Liver (tissue), 9 donors: ENCODE results near the gene RTEL1. TPM values are rescaled to one million over a fixed set of nuclear protein-coding genes. Genes with fewer than 3 reads are reported as not detected.

Source experiments
- DNase-seq: peaks from one replicate; pipeline ENCODE4 v3.0.0-alpha.2; 2017; ENCODE audit warnings: low spot score
- H3K27ac ChIP-seq, 2 donors: one replicate each; pipeline ENCODE4 v1.7.0; 2013; ENCODE audit warnings: inconsistent platforms in 2 of 2, low read length in 2 of 2, control low read depth in 1 of 2, low read depth in 1 of 2, mild to moderate bottlenecking in 1 of 2
- H3K27me3 ChIP-seq, 4 donors: one replicate each; pipeline versions ENCODE4 v1.6.1 to v1.7.0; 2013; ENCODE audit warnings: low read length in 3 of 4, inconsistent platforms in 1 of 4, mild to moderate bottlenecking in 1 of 4, moderate library complexity in 1 of 4; ENCODE audit not compliant: control insufficient read depth in 4 of 4, insufficient read depth in 4 of 4
- H3K36me3 ChIP-seq, 4 donors: one replicate each; pipeline versions ENCODE4 v1.6.1 to v1.7.0; 2013; ENCODE audit warnings: low read length in 3 of 4, mild to moderate bottlenecking in 3 of 4, low read depth in 1 of 4, moderate library complexity in 1 of 4; ENCODE audit not compliant: control insufficient read depth in 4 of 4, insufficient read depth in 3 of 4
- H3K4me1 ChIP-seq, 4 donors: one replicate each; pipeline versions ENCODE4 v1.6.1 to v1.7.0; 2013; ENCODE audit warnings: low read length in 3 of 4, mild to moderate bottlenecking in 3 of 4, moderate library complexity in 1 of 4; ENCODE audit not compliant: control insufficient read depth in 4 of 4, insufficient read depth in 4 of 4
- H3K4me3 ChIP-seq, 3 donors: one replicate each; pipeline versions ENCODE4 v1.6.1 to v1.7.0; 2013; ENCODE audit warnings: low read length in 3 of 3, control low read depth in 1 of 3, low read depth in 1 of 3, mild to moderate bottlenecking in 1 of 3
- H3K9ac ChIP-seq, 2 donors: one replicate each; pipeline ENCODE4 v1.7.0; 2013; ENCODE audit warnings: low read length in 2 of 2, mild to moderate bottlenecking in 2 of 2, moderate library complexity in 2 of 2, control low read depth in 1 of 2, low read depth in 1 of 2
- H3K9me3 ChIP-seq, 4 donors: one replicate each; pipeline versions ENCODE4 v1.6.1 to v1.7.0; 2013; ENCODE audit warnings: low read length in 3 of 4; ENCODE audit not compliant: control insufficient read depth in 4 of 4
- ATF3 ChIP-seq: IDR thresholded peaks from 2 replicates; pipeline ENCODE4 v1.6.1; 2016; ENCODE audit warnings: antibody characterized with exemption
- CTCF ChIP-seq: fragments of 150-350 bp; IDR thresholded peaks from 2 replicates; pipeline ENCODE4 v1.5.1; 2017; ENCODE audit warnings: improper control_type of control experiment, low read depth, low read length; ENCODE audit not compliant: missing input control
- EGR1 ChIP-seq, 2 donors: IDR thresholded peaks; 2 replicates each; pipeline ENCODE4 v1.6.1; 2016 to 2018; ENCODE audit warnings: antibody characterized with exemption in 2 of 2, low read depth in 2 of 2
- FOXA1 ChIP-seq: IDR thresholded peaks from 2 replicates; pipeline ENCODE4 v1.6.1; 2016; ENCODE audit warnings: antibody characterized with exemption
- FOXA2 ChIP-seq: IDR thresholded peaks from 2 replicates; pipeline ENCODE4 v1.6.1; 2016; ENCODE audit warnings: antibody characterized with exemption
- HNF4A ChIP-seq, 2 donors: conservative IDR thresholded peaks; 2 replicates each; pipeline ENCODE4 v1.6.1; 2016; ENCODE audit warnings: antibody characterized with exemption in 2 of 2, mild to moderate bottlenecking in 2 of 2
- HNF4G ChIP-seq: IDR thresholded peaks from 2 replicates; pipeline ENCODE4 v1.6.1; 2016; ENCODE audit warnings: antibody characterized with exemption
- JUND ChIP-seq, 2 donors: IDR thresholded peaks; 2 replicates each; pipeline ENCODE4 v1.6.1; 2016; ENCODE audit warnings: antibody characterized with exemption in 2 of 2
- MAX ChIP-seq: IDR thresholded peaks from 2 replicates; pipeline ENCODE4 v1.6.1; 2016; ENCODE audit warnings: antibody characterized with exemption
- NR2F2 ChIP-seq: IDR thresholded peaks from 2 replicates; pipeline ENCODE4 v1.6.1; 2016; ENCODE audit warnings: antibody characterized with exemption
- RAD21 ChIP-seq, 2 donors: IDR thresholded peaks; 2 replicates each; pipeline ENCODE4 v1.6.1; 2016; ENCODE audit warnings: antibody characterized with exemption in 2 of 2, mild to moderate bottlenecking in 2 of 2
- REST ChIP-seq: IDR thresholded peaks from 2 replicates; pipeline ENCODE4 v1.6.1; 2016; ENCODE audit warnings: antibody characterized with exemption, mild to moderate bottlenecking
- RXRA ChIP-seq, 2 donors: IDR thresholded peaks; 2 replicates each; pipeline ENCODE4 v1.6.1; 2017 to 2018; ENCODE audit warnings: antibody characterized with exemption in 2 of 2, mild to moderate bottlenecking in 1 of 2
- SP1 ChIP-seq: IDR thresholded peaks from 2 replicates; pipeline ENCODE4 v1.6.1; 2018; ENCODE audit warnings: antibody characterized with exemption, mild to moderate bottlenecking
- TAF1 ChIP-seq: conservative IDR thresholded peaks from 2 replicates; pipeline ENCODE4 v1.6.1; 2016; ENCODE audit warnings: antibody characterized with exemption, mild to moderate bottlenecking
- YY1 ChIP-seq: IDR thresholded peaks from 2 replicates; pipeline ENCODE4 v1.6.1; 2016; ENCODE audit warnings: antibody characterized with exemption, mild to moderate bottlenecking
- ZBTB33 ChIP-seq: IDR thresholded peaks from 2 replicates; pipeline ENCODE4 v1.6.1; 2016; ENCODE audit warnings: antibody characterized with exemption
- WGBS: extraction: QIAGEN DNeasy Blood & Tissue Kit; methylation state at CpG from one replicate; pipeline ENCODE4 v1.1.7; 2013; 5-methylcytosine and 5-hydroxymethylcytosine counted together
- polyA plus RNA-seq, 2 donors: library from polyadenylated mRNA; stranded (reverse) in 1 of 2; unstranded in 1 of 2; fragments of 200-250 nt in 1 of 2; fragments of >200 nt in 1 of 2; fragmentation: Nextera tagmentation in 1 of 2; extraction: Ambion mirVana in 1 of 2; gene quantifications; one replicate each; pipeline versions ENCODE4 v1.2.1 to v1.2.3, GENCODE V29; 2013 to 2015
- total RNA-seq, 2 donors: library from RNA; depleted of rRNA; stranded (reverse); fragments of >200 nt; gene quantifications; one replicate each; pipeline ENCODE4 v1.2.3, GENCODE V29; 2014
- donor health status: healthy.
- donor health status: healthy.
- donor health status: healthy.
- donor health status: healthy.
- donor health status: healthy.

Gene RTEL1
- total and polyA plus RNA-seq, 4 donors = 3.7 to 16.9 (median 7.4) TPM

GRCh38 chr20:63660622-63661021 lies 2.5 kb downstream of the RTEL1 start:
- TF ChIP-seq NR2F2 (no peak), FOXA1 (no peak), MAX (no peak), RAD21 (IDR thresholded peaks at IDR 0.05) (no peak), RXRA (IDR thresholded peaks at IDR 0.05) (no peak), HNF4A (conservative IDR thresholded peaks at IDR 0.05) (no peak), ATF3 (no peak), SP1 (no peak), TAF1 (no peak), JUND (IDR thresholded peaks at IDR 0.05) (no peak), YY1 (no peak), ZBTB33 (no peak), FOXA2 (no peak), EGR1 (IDR thresholded peaks at IDR 0.05; ENCODE audit: low read depth in 2 of 2) (no peak), REST (no peak), HNF4G (no peak), CTCF (no peak)
- no peak overlapping the region for H3K9ac ChIP-seq

GRCh38 chr20:63661108-63661507 lies 3.0 kb downstream of the RTEL1 start:
- Histone ChIP-seq H3K27ac (no peak overlapping the region), H3K9me3 (no peaks in the 10 kb centered on the region), H3K9ac (no peak overlapping the region), H3K27me3 (no peaks in the 10 kb centered on the region), H3K4me1 (peaks cover 3 to 21% (median 16%) of the 10 kb centered on the region in 4 donors), H3K36me3 (peaks cover under 1 to 25% (median 12%) of the 10 kb centered on the region in 4 donors), H3K4me3 (no peak overlapping the region)
- TF ChIP-seq RAD21 (IDR thresholded peaks at IDR 0.05) (no peak), EGR1 (IDR thresholded peaks at IDR 0.05; ENCODE audit: low read depth in 2 of 2) (no peak), SP1 (no peak), ZBTB33 (no peak), CTCF (no peak), HNF4G (no peak), YY1 (no peak), MAX (no peak), TAF1 (no peak), FOXA1 (no peak), NR2F2 (no peak)
- 98% methylated on average over 22 of the region's 22 CpGs for WGBS
- DNase-seq = no peak

More at GRCh38 chr20:63660622-63661021, 2.5 kb downstream of the RTEL1 start:
- no peaks in the 10 kb centered on the region for H3K9me3 ChIP-seq
- no peak overlapping the region for H3K4me3 ChIP-seq
- H3K27me3 ChIP-seq = no peaks in the 10 kb centered on the region
- no peak for DNase-seq
- no peak overlapping the region for H3K27ac ChIP-seq
- WGBS = 91% methylated on average over 8 of the region's 8 CpGs
- peaks cover 0 to 20% (median 10%) of the 10 kb centered on the region in 4 donors for H3K36me3 ChIP-seq
- peaks cover 3 to 21% (median 16%) of the 10 kb centered on the region in 4 donors for H3K4me1 ChIP-seq
